RPMI7951 (cell line): ENCODE data around the gene LCLAT1. TPM values are rescaled to one million over a fixed set of nuclear protein-coding genes. Genes with fewer than 3 reads are reported as not detected.

Experiments used
- DNase-seq: peaks from one replicate; pipeline ENCODE4 v3.0.0-alpha.2; 2012; ENCODE audit warnings: low read depth
- total RNA-seq: library from RNA; depleted of rRNA; stranded (reverse); fragments of >200 nt; shearing (Covaris generic); gene quantifications from 2 replicates; pipeline ENCODE4 v1.2.3, GENCODE V29; 2014; rRNA removed

Gene LCLAT1
- 17.5 and 20.3 TPM in 2 replicates for total RNA-seq

GRCh38 chr2:30447149-30448045, at the start of gene LCLAT1:
TSS of gene LCLAT1 (plus strand) at chr2:30447246. CDS start at chr2:30525591, 78,345 bp downstream.
- peak; percentile 82 for DNase-seq

- no peak for DNase-seq
These were observed 48.8 kb upstream of the LCLAT1 start for GRCh38 chr2:30398084-30398873.

GRCh38 chr2:30400151-30400954, 46.7 kb upstream of the LCLAT1 start:
- no peak for DNase-seq

- no peak for DNase-seq
These were observed 44.4 kb upstream of the LCLAT1 start for GRCh38 chr2:30402441-30403182.

- DNase-seq, result no peak
These were observed 43.3 kb upstream of the LCLAT1 start for GRCh38 chr2:30403592-30404312.

GRCh38 chr2:30404319-30405259, 42.5 kb upstream of the LCLAT1 start:
- DNase-seq, result peak; percentile 36

GRCh38 chr2:30405260-30405605, 41.8 kb upstream of the LCLAT1 start:
- DNase-seq, result no peak

- no peak for DNase-seq
These were observed 40.2 kb upstream of the LCLAT1 start for GRCh38 chr2:30406853-30407252.

- DNase-seq, result no peak
These were observed 38.1 kb upstream of the LCLAT1 start for GRCh38 chr2:30408961-30409387.

- no peak for DNase-seq
These were observed 36.8 kb upstream of the LCLAT1 start for GRCh38 chr2:30410217-30410616.

GRCh38 chr2:30412047-30412683, 34.9 kb upstream of the LCLAT1 start:
- DNase-seq, result no peak

- DNase-seq, result no peak
These were observed 34.1 kb upstream of the LCLAT1 start for GRCh38 chr2:30412684-30413570.

- DNase-seq, result no peak
These were observed 32.1 kb upstream of the LCLAT1 start for GRCh38 chr2:30414961-30415360.

- no peak for DNase-seq
These were observed 29.8 kb upstream of the LCLAT1 start for GRCh38 chr2:30417253-30417652.

GRCh38 chr2:30421026-30421603, 25.9 kb upstream of the LCLAT1 start:
- DNase-seq, result no peak

GRCh38 chr2:30421604-30422443, 25.2 kb upstream of the LCLAT1 start:
- peak; percentile 49 for DNase-seq
